B cell (primary cell): ENCODE data around the gene NOMO2.
"Not testable (repeated sequence)": the region's sequence is repeated elsewhere in the genome, so short reads cannot be mapped to it uniquely, and the experiment has no call there.

Experiments used
- EZH2 ChIP-seq: IDR thresholded peaks from 2 replicates; pipeline ENCODE4 v1.6.1; 2012; ENCODE audit warnings: borderline replicate concordance, low read depth, mild to moderate bottlenecking, moderate library complexity, low read length; ENCODE audit not compliant: insufficient read depth, poor library complexity, severe bottlenecking
- TF ChIP-seq, protein P1 (sequence below): fragments of 200-600 bp; IDR thresholded peaks from one replicate; pipeline ENCODE4 v1.8.0; 2022; ENCODE audit warnings: antibody characterized with exemption, mild to moderate bottlenecking

GRCh38 chr16:18570529-18571306, 8.8 kb upstream of the NOMO2 start:
- not testable (repeated sequence) for TF ChIP-seq EZH2
- TF ChIP-seq, protein P1, sequence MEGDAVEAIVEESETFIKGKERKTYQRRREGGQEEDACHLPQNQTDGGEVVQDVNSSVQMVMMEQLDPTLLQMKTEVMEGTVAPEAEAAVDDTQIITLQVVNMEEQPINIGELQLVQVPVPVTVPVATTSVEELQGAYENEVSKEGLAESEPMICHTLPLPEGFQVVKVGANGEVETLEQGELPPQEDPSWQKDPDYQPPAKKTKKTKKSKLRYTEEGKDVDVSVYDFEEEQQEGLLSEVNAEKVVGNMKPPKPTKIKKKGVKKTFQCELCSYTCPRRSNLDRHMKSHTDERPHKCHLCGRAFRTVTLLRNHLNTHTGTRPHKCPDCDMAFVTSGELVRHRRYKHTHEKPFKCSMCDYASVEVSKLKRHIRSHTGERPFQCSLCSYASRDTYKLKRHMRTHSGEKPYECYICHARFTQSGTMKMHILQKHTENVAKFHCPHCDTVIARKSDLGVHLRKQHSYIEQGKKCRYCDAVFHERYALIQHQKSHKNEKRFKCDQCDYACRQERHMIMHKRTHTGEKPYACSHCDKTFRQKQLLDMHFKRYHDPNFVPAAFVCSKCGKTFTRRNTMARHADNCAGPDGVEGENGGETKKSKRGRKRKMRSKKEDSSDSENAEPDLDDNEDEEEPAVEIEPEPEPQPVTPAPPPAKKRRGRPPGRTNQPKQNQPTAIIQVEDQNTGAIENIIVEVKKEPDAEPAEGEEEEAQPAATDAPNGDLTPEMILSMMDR: not testable (repeated sequence)
